Endothelial cell of umbilical vein (primary cell): ENCODE measurements around the gene NENF. TPM values are rescaled to one million over a fixed set of nuclear protein-coding genes. Genes with fewer than 3 reads are reported as not detected.

Experiments
- BruUV-seq: library from RNA; stranded (reverse); fragments of 400-500 nt; replicated peaks from 2 replicates; lab custom pipeline; 2021; lab: Mats Ljungman, UMichigan
- CTCF ChIA-PET: fragments of 300-600, 350-600 bp; sonication (Branson Sonifier 250); formaldehyde crosslinking; loops from one replicate; lab custom pipeline; 2021; ENCODE audit warnings: antibody characterized with exemption, inconsistent platforms; lab: Charles Lee
- POLR2A ChIA-PET: fragments of 300-600, 350-600 bp; sonication (Branson Sonifier 250); formaldehyde crosslinking; loops from one replicate; lab custom pipeline; 2021; ENCODE audit warnings: antibody characterized with exemption, inconsistent platforms; lab: Charles Lee
- DNase-seq: peaks from one replicate; pipeline ENCODE4 v3.0.0-alpha.2; 2011; ENCODE audit warnings: low read depth, low spot score
- FAIRE-seq: peaks from 2 replicates; lab custom pipeline; 2011; peaks lifted over from hg19 to GRCh38; lab: Jason Lieb, UNC
- H2AFZ ChIP-seq: 2 replicates; pipeline ENCODE4 v1.6.0; 2012; ENCODE audit warnings: low read depth, low read length, control low read depth, inconsistent platforms
- H3K27ac ChIP-seq: 2 replicates; pipeline ENCODE4 v1.5.1; 2011; ENCODE audit warnings: low read depth, mild to moderate bottlenecking, control low read depth, low read length, moderate library complexity; ENCODE audit not compliant: insufficient read depth
- H3K27me3 ChIP-seq, 2 experiments: 2 replicates each; pipeline versions ENCODE4 v1.6.0 to v1.6.1; 2011; ENCODE audit warnings: low read length in 2 of 2, mixed read lengths in 1 of 2; ENCODE audit not compliant: control insufficient read depth in 2 of 2, insufficient read depth in 2 of 2
- H3K36me3 ChIP-seq, 2 experiments: 2 replicates in 1 of 2; 3 replicates in 1 of 2; pipeline ENCODE4 v1.5.1; 2011; ENCODE audit warnings: low read length in 2 of 2, mild to moderate bottlenecking in 1 of 2, moderate library complexity in 1 of 2; ENCODE audit not compliant: control insufficient read depth in 2 of 2, insufficient read depth in 2 of 2; ENCODE audit errors: extremely low read depth in 1 of 2
- H3K4me1 ChIP-seq: 3 replicates; pipeline ENCODE4 v1.5.1; 2011; ENCODE audit warnings: mild to moderate bottlenecking, low read length; ENCODE audit not compliant: control insufficient read depth, insufficient read depth; ENCODE audit errors: extremely low read depth
- H3K4me2 ChIP-seq: 2 replicates; pipeline ENCODE4 v1.6.1; 2011; ENCODE audit warnings: low read length, control low read depth, mixed read lengths; ENCODE audit not compliant: insufficient read depth
- H3K4me3 ChIP-seq, 3 experiments: fragments of 200-600 bp in 1 of 3; sonication (generic), shearing (Covaris generic) in 1 of 3; replicated peaks in 1 of 3; 2 replicates each; pipeline ENCODE4 v1.5.1; 2011 to 2016; ENCODE audit warnings: control low read depth in 3 of 3, low read length in 3 of 3, mild to moderate bottlenecking in 2 of 3, inconsistent platforms in 1 of 3, low read depth in 1 of 3, moderate library complexity in 1 of 3; ENCODE audit not compliant: insufficient read depth in 1 of 3
- H3K79me2 ChIP-seq: 2 replicates; pipeline ENCODE4 v1.6.0; 2012; ENCODE audit warnings: low read length, inconsistent platforms; ENCODE audit not compliant: control insufficient read depth, insufficient read depth
- H3K9ac ChIP-seq: replicated peaks from 2 replicates; pipeline ENCODE3; 2011; ENCODE audit warnings: low read length, control low read depth; ENCODE audit not compliant: insufficient read depth; ENCODE audit errors: extremely low read depth
- H3K9me1 ChIP-seq: replicated peaks from 3 replicates; pipeline ENCODE4 v1.6.0; 2011; ENCODE audit warnings: mild to moderate bottlenecking, low read length; ENCODE audit not compliant: control insufficient read depth, insufficient read depth; ENCODE audit errors: extremely low read depth
- H3K9me3 ChIP-seq: replicated peaks from 2 replicates; pipeline ENCODE4 v1.5.1; 2012; ENCODE audit warnings: low read length, inconsistent platforms; ENCODE audit not compliant: control insufficient read depth, insufficient read depth
- H4K20me1 ChIP-seq: replicated peaks from 2 replicates; pipeline ENCODE3; 2011; ENCODE audit warnings: mild to moderate bottlenecking, low read length; ENCODE audit not compliant: control insufficient read depth, insufficient read depth; ENCODE audit errors: extremely low read depth
- CTCF ChIP-seq, 2 donors: IDR thresholded peaks; 1 replicate in 1 of 2; 2 replicates in 1 of 2; pipeline ENCODE4 v1.5.1; 2011; ENCODE audit warnings: low read length in 2 of 2, mild to moderate bottlenecking in 2 of 2, moderate library complexity in 2 of 2, control low read depth in 1 of 2, inconsistent platforms in 1 of 2, low read depth in 1 of 2; ENCODE audit not compliant: insufficient read depth in 1 of 2; ENCODE audit errors: extremely low read depth in 1 of 2
- EZH2 ChIP-seq: IDR thresholded peaks from 2 replicates; pipeline ENCODE4 v1.6.1; 2012; ENCODE audit warnings: borderline replicate concordance, low read depth, mild to moderate bottlenecking, moderate library complexity, low read length, inconsistent platforms; ENCODE audit not compliant: severe bottlenecking
- FOS ChIP-seq: IDR thresholded peaks from 2 replicates; pipeline ENCODE4 v1.6.1; 2011; ENCODE audit warnings: mild to moderate bottlenecking, low read length, moderate library complexity, borderline replicate concordance; ENCODE audit not compliant: insufficient read depth
- GATA2 ChIP-seq: IDR thresholded peaks from 2 replicates; pipeline ENCODE4 v1.7.0; 2011; ENCODE audit warnings: low read depth, mild to moderate bottlenecking, moderate library complexity, mixed read lengths, low read length; ENCODE audit not compliant: insufficient read length, insufficient read depth
- JUN ChIP-seq: IDR thresholded peaks from 2 replicates; pipeline ENCODE4 v1.6.1; 2011; ENCODE audit warnings: borderline replicate concordance, low read depth; ENCODE audit not compliant: insufficient read length, insufficient read depth
- MAX ChIP-seq: IDR thresholded peaks from 2 replicates; pipeline ENCODE4 v1.6.1; 2011; ENCODE audit not compliant: insufficient read depth, insufficient read length
- MYC ChIP-seq: IDR thresholded peaks from one replicate; pipeline ENCODE4 v1.6.1; 2011; ENCODE audit warnings: mild to moderate bottlenecking, low read depth, low read length
- POLR2A ChIP-seq: IDR thresholded peaks from 2 replicates; pipeline ENCODE4 v1.6.1; 2012; ENCODE audit warnings: low read depth, mild to moderate bottlenecking, control low read depth, low read length
- POLR2AphosphoS5 ChIP-seq: IDR thresholded peaks from 2 replicates; pipeline ENCODE4 v1.6.1; 2012; ENCODE audit warnings: low read depth, mild to moderate bottlenecking, control low read depth, low read length, moderate library complexity; ENCODE audit not compliant: insufficient read depth
- dilution Hi-C: fragments of 300-500 bp; cut with MboI; formaldehyde crosslinking; loops from one replicate; pipeline ENCODE4 v1.15.0; 2019; ENCODE audit warnings: low sequenced_read_pairs; ENCODE audit not compliant: extremely low pct_ligation_motif_present
- intact Hi-C: fragments of 100-400 bp; cut with micrococcal nuclease; formaldehyde crosslinking; loops from one replicate; pipeline ENCODE4 v1.10.0; 2022
- polyA plus RNA-seq, 4 experiments: library from polyadenylated mRNA; depleted of rRNA in 3 of 4; stranded (reverse) in 3 of 4; unstranded in 1 of 4; fragments of >200 nt; gene quantifications; 2 replicates each; pipeline versions ENCODE4 v1.2.1 to v1.2.3, GENCODE V29; 2011 to 2012; ENCODE audit warnings: missing spikeins in 1 of 4
- total RNA-seq: library from RNA; stranded (reverse); gene quantifications from 2 replicates; pipeline ENCODE4 v1.2.3, GENCODE V29; 2021

The NENF gene
- total and polyA plus RNA-seq, 2 donors (not counting 3 experiments of a cell fraction or from before 2014, with no cell fraction given), result 19.8 to 23.0 TPM

- Histone ChIP-seq H4K20me1 (no peaks in the 10 kb centered on the region), H3K9me3 (no peaks in the 10 kb centered on the region), H3K4me2 (no peak overlapping the region), H2AFZ (no peak overlapping the region), H3K36me3 (no peaks in the 10 kb centered on the region), H3K4me3 (no peak overlapping the region), H3K9me1 (no peaks in the 10 kb centered on the region), H3K4me1 (peaks cover 13% of the 10 kb centered on the region), H3K27ac (no peak overlapping the region), H3K27me3 (no peaks in the 10 kb centered on the region), H3K9ac (no peak overlapping the region), H3K79me2 (no peaks in the 10 kb centered on the region)
- dilution Hi-C loops, result no loop called here
- ChIA-PET CTCF (interaction anchor here (0.6 to 1.8 kb wide), 8 partner anchors 11 to 381 kb away, joined by 3 to 7 read pairs (median 3); no protein-coding TSS in a partner anchor), POLR2A (interaction anchor here (0.7 to 1.3 kb wide), 3 partner anchors 28 to 154 kb away, joined by 4 to 10 read pairs (median 6); partner anchors contain the start of gene ATF3)
- DNase-seq (peak; percentile 55), FAIRE-seq (no peak)
- TF ChIP-seq JUN, result no peak
- BruUV-seq, result no TSS peak
- intact Hi-C loops, result no loop called here
Observed at GRCh38 chr1:212481438-212481767, 48.7 kb downstream of the NENF start.

- no peak overlapping the region for H3K27ac ChIP-seq
- POLR2A ChIA-PET, result interaction anchor here (0.7 to 1.3 kb wide), 2 partner anchors 126 to 153 kb away, joined by 4 to 10 read pairs; partner anchors contain the start of gene ATF3
Observed at GRCh38 chr1:212482006-212482636, 49.4 kb downstream of the NENF start.

More at GRCh38 chr1:212482006-212482636, 49.4 kb downstream of the NENF start:
- no peak for DNase-seq
- no peaks in the 10 kb centered on the region for H3K27me3 ChIP-seq
- no peaks in the 10 kb centered on the region for H3K9me3 ChIP-seq
- no peak overlapping the region for H2AFZ ChIP-seq
- CTCF ChIA-PET, result interaction anchor here (0.6 to 1.8 kb wide), 7 partner anchors 12 to 268 kb away, joined by 3 to 7 read pairs (median 3); no protein-coding TSS in a partner anchor
- H4K20me1 ChIP-seq, result no peaks in the 10 kb centered on the region
- BruUV-seq, result no TSS peak
- no peak overlapping the region for H3K9ac ChIP-seq
- H3K9me1 ChIP-seq, result no peaks in the 10 kb centered on the region
- FAIRE-seq, result no peak
- peaks cover 13% of the 10 kb centered on the region for H3K4me1 ChIP-seq
- dilution Hi-C loops, result no loop called here
- no peak overlapping the region for H3K4me3 ChIP-seq
- H3K79me2 ChIP-seq, result no peaks in the 10 kb centered on the region
- intact Hi-C loops, result no loop called here
- H3K36me3 ChIP-seq, result no peaks in the 10 kb centered on the region
- no peak for TF ChIP-seq JUN
- TF ChIP-seq CTCF (IDR thresholded peaks at IDR 0.05; ENCODE audit: extremely low read depth in 1 of 2, insufficient read depth in 1 of 2, low read depth in 1 of 2, low read length in 2 of 2), result no peak
- TF ChIP-seq POLR2AphosphoS5, result no peak
- no peak for TF ChIP-seq GATA2
- no peak for TF ChIP-seq MAX
- no peak for TF ChIP-seq POLR2A
- TF ChIP-seq MYC, result no peak
- no peak for TF ChIP-seq EZH2
- TF ChIP-seq FOS, result no peak
- no peak overlapping the region for H3K4me2 ChIP-seq
